ENCODE data around the gene NKAIN4. TPM values are rescaled to one million over a fixed set of nuclear protein-coding genes. Genes with fewer than 3 reads are reported as not detected.

Gene NKAIN4
- total RNA-seq, 1 experiment from 2014 or later = not detected

DNA sequence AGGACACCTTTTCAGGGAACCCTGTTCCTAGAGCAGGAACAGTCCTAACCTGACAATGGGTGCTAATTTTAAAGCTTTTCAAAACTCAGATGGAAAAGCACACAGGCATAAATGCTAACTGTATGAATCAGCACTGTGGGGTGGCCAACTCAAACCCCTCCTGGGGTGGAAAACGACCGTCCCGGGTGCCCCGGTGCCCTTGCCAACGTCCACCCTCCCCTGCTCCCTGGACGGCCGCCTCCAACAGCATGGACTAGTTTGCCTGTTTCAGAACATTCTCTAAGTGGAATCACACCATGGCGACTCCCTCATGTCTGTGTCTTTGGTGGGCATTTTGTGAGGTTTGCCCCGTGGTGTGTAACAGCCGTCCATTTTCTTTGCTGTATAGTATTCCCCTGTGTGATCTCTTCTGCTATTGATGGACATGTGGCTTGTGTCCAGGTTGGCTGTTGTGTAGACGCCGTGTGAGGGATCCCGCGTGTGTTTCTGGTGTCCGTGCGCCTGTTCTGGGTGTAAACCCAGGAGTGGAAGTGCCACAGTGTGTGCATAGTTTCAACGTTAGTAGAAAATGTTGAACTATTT lies 44.6 kb upstream of the NKAIN4 start:
- H3K4me1 ChIP-seq (replicated peaks; ENCODE audit: insufficient read depth) = no peaks in the 10 kb centered on the region
- peaks cover 3% of the 10 kb centered on the region; the same call in 1 of the 2 replicates for H4K20me1 ChIP-seq (ENCODE audit: insufficient read depth)
- peaks cover 3% of the 10 kb centered on the region; the same call in 1 of the 2 replicates for H3K9me3 ChIP-seq (ENCODE audit: insufficient read depth, low read depth)
- no peaks in the 10 kb centered on the region for H3K9me2 ChIP-seq (ENCODE audit: insufficient read depth)
- peaks cover 94% of the 10 kb centered on the region for H3K27me3 ChIP-seq (ENCODE audit: insufficient read depth, low read depth)
- DNase-seq = no peak
- H2AFZ ChIP-seq = no peak overlapping the region
- H3K4me3 ChIP-seq = no peak overlapping the region
- no peak overlapping the region for H3K27ac ChIP-seq
- no peak overlapping the region for H3K4me2 ChIP-seq
- intact Hi-C loops (cut with micrococcal nuclease; ENCODE audit: unreplicated experiment) = no loop called here
- no TSS peak for BruUV-seq (replicated peaks)
- peaks cover 7% of the 10 kb centered on the region; the same call in 1 of the 2 replicates for H3F3A ChIP-seq (ENCODE audit: insufficient read depth, low read depth)
- TF ChIP-seq, protein P1, sequence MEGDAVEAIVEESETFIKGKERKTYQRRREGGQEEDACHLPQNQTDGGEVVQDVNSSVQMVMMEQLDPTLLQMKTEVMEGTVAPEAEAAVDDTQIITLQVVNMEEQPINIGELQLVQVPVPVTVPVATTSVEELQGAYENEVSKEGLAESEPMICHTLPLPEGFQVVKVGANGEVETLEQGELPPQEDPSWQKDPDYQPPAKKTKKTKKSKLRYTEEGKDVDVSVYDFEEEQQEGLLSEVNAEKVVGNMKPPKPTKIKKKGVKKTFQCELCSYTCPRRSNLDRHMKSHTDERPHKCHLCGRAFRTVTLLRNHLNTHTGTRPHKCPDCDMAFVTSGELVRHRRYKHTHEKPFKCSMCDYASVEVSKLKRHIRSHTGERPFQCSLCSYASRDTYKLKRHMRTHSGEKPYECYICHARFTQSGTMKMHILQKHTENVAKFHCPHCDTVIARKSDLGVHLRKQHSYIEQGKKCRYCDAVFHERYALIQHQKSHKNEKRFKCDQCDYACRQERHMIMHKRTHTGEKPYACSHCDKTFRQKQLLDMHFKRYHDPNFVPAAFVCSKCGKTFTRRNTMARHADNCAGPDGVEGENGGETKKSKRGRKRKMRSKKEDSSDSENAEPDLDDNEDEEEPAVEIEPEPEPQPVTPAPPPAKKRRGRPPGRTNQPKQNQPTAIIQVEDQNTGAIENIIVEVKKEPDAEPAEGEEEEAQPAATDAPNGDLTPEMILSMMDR (conservative IDR thresholded peaks at IDR 0.05) = no peak
- no peak for TF ChIP-seq EZH2 (IDR thresholded peaks at IDR 0.05; ENCODE audit: low read depth)
- H3K36me3 ChIP-seq (ENCODE audit: low read depth) = no peaks in the 10 kb centered on the region
- CTCF ChIA-PET = no interaction called here
- POLR2A ChIA-PET (ENCODE audit: unreplicated experiment) = no interaction called here
- no peaks in the 10 kb centered on the region for H3K79me2 ChIP-seq (ENCODE audit: low read depth)

DNA sequence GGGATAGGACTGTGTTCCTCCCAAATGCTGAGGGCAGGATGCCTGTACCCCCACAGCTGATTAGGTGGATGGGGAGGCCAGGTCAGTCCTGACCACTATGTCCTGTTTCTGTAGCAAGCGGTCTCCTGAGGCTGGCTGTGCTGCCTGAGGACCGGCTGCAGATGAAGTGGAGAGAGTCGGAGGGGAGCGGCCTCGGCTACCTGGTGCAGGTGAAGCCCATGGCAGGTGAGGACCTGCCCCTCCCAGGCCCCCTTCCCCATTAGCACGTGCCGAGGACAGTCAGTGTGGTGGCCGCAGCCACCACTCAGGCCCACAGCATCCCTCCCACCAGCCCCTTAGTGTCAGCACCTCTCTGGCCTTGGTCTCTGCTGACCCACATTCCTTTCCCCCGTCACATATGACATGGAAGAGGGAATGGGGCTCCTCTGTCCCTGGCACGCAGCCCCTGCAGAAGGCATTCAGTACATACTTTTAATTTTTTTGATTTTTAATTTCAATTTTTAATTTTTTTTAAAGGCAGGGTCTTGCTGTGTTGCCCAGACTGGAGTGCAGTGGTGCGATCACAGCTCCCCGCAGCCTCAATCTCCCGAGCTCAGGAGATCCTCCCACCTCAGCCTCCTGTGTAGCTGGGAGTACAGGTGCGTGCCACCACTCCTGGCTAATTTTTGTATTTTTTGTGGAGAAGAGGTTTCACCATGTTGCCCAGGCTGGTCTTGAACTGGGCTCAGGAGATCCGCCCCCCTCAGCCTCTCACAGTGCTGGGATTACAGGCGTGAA lies 43.7 kb upstream of the NKAIN4 start:
- no peak overlapping the region for H3K27ac ChIP-seq
- peaks cover 3% of the 10 kb centered on the region; the same call in 1 of the 2 replicates for H4K20me1 ChIP-seq (ENCODE audit: insufficient read depth)
- no peaks in the 10 kb centered on the region for H3K9me2 ChIP-seq (ENCODE audit: insufficient read depth)
- CTCF ChIA-PET = no interaction called here
- H3K27me3 ChIP-seq (ENCODE audit: insufficient read depth, low read depth) = peaks cover 86% of the 10 kb centered on the region
- H3K4me1 ChIP-seq (replicated peaks; ENCODE audit: insufficient read depth) = no peaks in the 10 kb centered on the region
- peaks cover 3% of the 10 kb centered on the region; the same call in 1 of the 2 replicates for H3K9me3 ChIP-seq (ENCODE audit: insufficient read depth, low read depth)
- BruUV-seq (replicated peaks) = no TSS peak
- no peaks in the 10 kb centered on the region for H3K36me3 ChIP-seq (ENCODE audit: low read depth)
- DNase-seq = no peak
- H2AFZ ChIP-seq = no peak overlapping the region
- POLR2A ChIA-PET (ENCODE audit: unreplicated experiment) = no interaction called here
- no peak overlapping the region for H3K4me2 ChIP-seq
- TF ChIP-seq, protein P1 (conservative IDR thresholded peaks at IDR 0.05) = no peak
- no peak for TF ChIP-seq EZH2 (IDR thresholded peaks at IDR 0.05; ENCODE audit: low read depth)
- H3K79me2 ChIP-seq (ENCODE audit: low read depth) = no peaks in the 10 kb centered on the region
- intact Hi-C loops (cut with micrococcal nuclease; ENCODE audit: unreplicated experiment) = no loop called here
- H3K4me3 ChIP-seq = no peak overlapping the region
- peaks cover 5% of the 10 kb centered on the region; the same call in 1 of the 2 replicates for H3F3A ChIP-seq (ENCODE audit: insufficient read depth, low read depth)

DNA sequence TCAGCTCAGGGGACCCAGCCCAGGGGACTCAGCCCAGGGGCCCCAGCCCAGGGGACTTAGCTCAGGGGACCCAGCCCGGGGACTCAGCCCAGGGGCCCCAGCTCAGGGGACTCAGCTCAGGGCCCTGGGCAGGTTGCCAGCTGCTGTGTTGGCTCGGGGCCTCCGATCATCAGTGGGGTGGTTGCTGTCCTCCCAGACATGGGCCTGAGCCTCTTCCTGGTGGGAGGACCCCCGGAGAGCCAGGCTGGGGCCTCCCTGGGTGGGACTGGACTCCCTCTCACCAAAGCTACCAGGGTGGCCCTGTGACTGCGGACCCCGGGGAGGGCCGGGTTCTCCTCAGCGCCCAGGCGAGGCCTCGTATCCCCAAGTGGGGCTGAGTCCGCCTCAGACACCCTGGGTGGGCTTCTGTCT lies 43.1 kb upstream of the NKAIN4 start:
- BruUV-seq (replicated peaks) = no TSS peak
- H3K27ac ChIP-seq = no peak overlapping the region
- H4K20me1 ChIP-seq (ENCODE audit: insufficient read depth) = peaks cover 3% of the 10 kb centered on the region; the same call in 1 of the 2 replicates
- peaks cover 80% of the 10 kb centered on the region for H3K27me3 ChIP-seq (ENCODE audit: insufficient read depth, low read depth)
- H3K4me1 ChIP-seq (replicated peaks; ENCODE audit: insufficient read depth) = no peaks in the 10 kb centered on the region
- DNase-seq = no peak
- ChIA-PET POLR2A (ENCODE audit: unreplicated experiment) (no interaction called here), CTCF (no interaction called here)
- H3K4me3 ChIP-seq = no peak overlapping the region
- no peaks in the 10 kb centered on the region for H3K79me2 ChIP-seq (ENCODE audit: low read depth)
- no peaks in the 10 kb centered on the region for H3F3A ChIP-seq (ENCODE audit: insufficient read depth, low read depth)
- peaks cover 3% of the 10 kb centered on the region; the same call in 1 of the 2 replicates for H3K9me3 ChIP-seq (ENCODE audit: insufficient read depth, low read depth)
- no peaks in the 10 kb centered on the region for H3K9me2 ChIP-seq (ENCODE audit: insufficient read depth)
- intact Hi-C loops (cut with micrococcal nuclease; ENCODE audit: unreplicated experiment) = no loop called here
- H3K36me3 ChIP-seq (ENCODE audit: low read depth) = no peaks in the 10 kb centered on the region
- no peak for TF ChIP-seq EZH2 (IDR thresholded peaks at IDR 0.05; ENCODE audit: low read depth)
- TF ChIP-seq, protein P1 (conservative IDR thresholded peaks at IDR 0.05) = no peak
- H3K4me2 ChIP-seq = no peak overlapping the region
- no peak overlapping the region for H2AFZ ChIP-seq

All from PC-9 (cell line).